Endodermal cell (in vitro differentiated cells): Measurements from ENCODE around the gene HABP4. TPM values are rescaled to one million over a fixed set of nuclear protein-coding genes. Genes with fewer than 3 reads are reported as not detected.

Source experiments
- DNase-seq: peaks from one replicate; pipeline ENCODE4 v3.0.0-alpha.2; 2017
- H3K27ac ChIP-seq: 2 replicates; pipeline ENCODE4 v1.5.1; 2013; ENCODE audit warnings: mild to moderate bottlenecking, low read depth, low read length, moderate library complexity
- H3K27me3 ChIP-seq: 2 replicates; pipeline ENCODE4 v1.6.1; 2013; ENCODE audit warnings: mild to moderate bottlenecking, low read length, moderate library complexity; ENCODE audit not compliant: insufficient read depth, control insufficient read depth, poor library complexity, severe bottlenecking
- H3K36me3 ChIP-seq: 2 replicates; pipeline ENCODE4 v1.7.0; 2013; ENCODE audit warnings: mild to moderate bottlenecking, low read length, moderate library complexity; ENCODE audit not compliant: control insufficient read depth, insufficient read depth
- H3K4me1 ChIP-seq: one replicate; pipeline ENCODE4 v1.7.0; 2013; ENCODE audit warnings: low read length; ENCODE audit not compliant: control insufficient read depth, insufficient read depth
- H3K4me3 ChIP-seq: 2 replicates; pipeline ENCODE4 v1.5.1; 2013; ENCODE audit warnings: mild to moderate bottlenecking, low read length, moderate library complexity
- H3K9ac ChIP-seq: 2 replicates; pipeline ENCODE4 v1.6.1; 2013; ENCODE audit warnings: mild to moderate bottlenecking, low read length, moderate library complexity; ENCODE audit not compliant: poor library complexity, severe bottlenecking; ENCODE audit errors: extremely low read depth
- H3K9me3 ChIP-seq: 2 replicates; pipeline ENCODE4 v1.6.1; 2013; ENCODE audit warnings: mild to moderate bottlenecking, low read length, moderate library complexity; ENCODE audit not compliant: control insufficient read depth
- H3K27ac Mint-ChIP-seq: 2 replicates; pipeline ENCODE4 v1.8.0; 2020; ENCODE audit warnings: mixed read lengths
- H3K27me3 Mint-ChIP-seq: 2 replicates; pipeline ENCODE4 v1.8.0; 2021; ENCODE audit warnings: mild to moderate bottlenecking, mixed read lengths; ENCODE audit not compliant: insufficient read depth
- H3K36me3 Mint-ChIP-seq: 2 replicates; pipeline ENCODE4 v1.8.0; 2020; ENCODE audit warnings: low read depth, mixed read lengths
- H3K4me1 Mint-ChIP-seq: 2 replicates; pipeline ENCODE4 v1.8.0; 2020; ENCODE audit warnings: mixed read lengths
- H3K4me3 Mint-ChIP-seq: 2 replicates; pipeline ENCODE4 v1.8.0; 2020; ENCODE audit warnings: mild to moderate bottlenecking, moderate library complexity, mixed read lengths
- H3K9me3 Mint-ChIP-seq: 2 replicates; pipeline ENCODE4 v1.8.0; 2020; ENCODE audit warnings: mild to moderate bottlenecking, mixed read lengths
- CTCF ChIP-seq: fragments of 200-600 bp; sonication (generic); conservative IDR thresholded peaks from 2 replicates; pipeline ENCODE4 v1.5.0; 2021; ENCODE audit warnings: antibody characterized with exemption, mild to moderate bottlenecking
- WGBS, 2 experiments: methylation state at CpG; one replicate each; pipeline versions ENCODE4 v1.1.5 to v1.1.7; 2013; ENCODE audit warnings: missing lambda C conversion rate in 2 of 2, mixed read lengths in 1 of 2; ENCODE audit not compliant: insufficient coverage in 1 of 2, insufficient read length in 1 of 2; 5-methylcytosine and 5-hydroxymethylcytosine counted together
- total RNA-seq, 2 donors: library from RNA; stranded (reverse); fragmentation: NEBNext Ultra II Directional in 1 of 2; extraction: Animal tissue kit (Norgen Biotek cat#: 25700) in 1 of 2; gene quantifications; 2 replicates in 1 of 2; 3 replicates in 1 of 2; pipeline ENCODE4 v1.2.1, GENCODE V29; 2021

HABP4 gene
- total RNA-seq, 2 donors from 2014 or later: 10.0 to 12.1 TPM

GRCh38 chr9:96524045-96524444, 74.1 kb downstream of the HABP4 start:
- Histone ChIP-seq H3K9me3 (no peaks in the 10 kb centered on the region), H3K27me3 (no peaks in the 10 kb centered on the region), H3K36me3 (peaks cover 38% of the 10 kb centered on the region), H3K9ac (no peak overlapping the region), H3K4me1 (no peaks in the 10 kb centered on the region), H3K27ac (no peak overlapping the region), H3K4me3 (no peak overlapping the region)
- 91 to 93% methylated on average over 7 of the region's 7 CpGs for WGBS, 2 experiments
- TF ChIP-seq CTCF: no peak
- no peak overlapping the region for H3K4me3 Mint-ChIP-seq
- no peaks in the 10 kb centered on the region for H3K27me3 Mint-ChIP-seq
- H3K4me1 Mint-ChIP-seq: no peaks in the 10 kb centered on the region
- no peak overlapping the region for H3K27ac Mint-ChIP-seq
- DNase-seq: no peak
- peaks cover 71% of the 10 kb centered on the region for H3K36me3 Mint-ChIP-seq
- no peaks in the 10 kb centered on the region for H3K9me3 Mint-ChIP-seq

- Histone ChIP-seq H3K9ac (no peak overlapping the region), H3K4me1 (no peaks in the 10 kb centered on the region), H3K36me3 (peaks cover 35% of the 10 kb centered on the region), H3K9me3 (no peaks in the 10 kb centered on the region), H3K27me3 (no peaks in the 10 kb centered on the region), H3K27ac (no peak overlapping the region), H3K4me3 (no peak overlapping the region)
- no peak for TF ChIP-seq CTCF
- no peak for DNase-seq
- H3K36me3 Mint-ChIP-seq: peaks cover 73% of the 10 kb centered on the region
- no peak overlapping the region for H3K27ac Mint-ChIP-seq
- no peaks in the 10 kb centered on the region for H3K27me3 Mint-ChIP-seq
- H3K4me1 Mint-ChIP-seq: no peaks in the 10 kb centered on the region
- H3K4me3 Mint-ChIP-seq: no peak overlapping the region
- 78 to 91% methylated on average over 2 of the region's 2 CpGs for WGBS, 2 experiments
- H3K9me3 Mint-ChIP-seq: no peaks in the 10 kb centered on the region
Observed at GRCh38 chr9:96524764-96525163, 74.8 kb downstream of the HABP4 start.

- Mint-ChIP-seq H3K27ac (no peak overlapping the region), H3K36me3 (peaks cover 71% of the 10 kb centered on the region), H3K4me3 (no peak overlapping the region), H3K4me1 (no peaks in the 10 kb centered on the region), H3K27me3 (no peaks in the 10 kb centered on the region), H3K9me3 (no peaks in the 10 kb centered on the region)
- Histone ChIP-seq H3K4me3 (no peak overlapping the region), H3K4me1 (no peaks in the 10 kb centered on the region), H3K27me3 (no peaks in the 10 kb centered on the region), H3K9ac (no peak overlapping the region), H3K9me3 (peaks cover 13% of the 10 kb centered on the region), H3K36me3 (peaks cover 25% of the 10 kb centered on the region), H3K27ac (no peak overlapping the region)
- no peak for TF ChIP-seq CTCF
- DNase-seq: no peak
Observed at GRCh38 chr9:96532173-96532572, 82.2 kb downstream of the HABP4 start.
